Heart left ventricle (tissue), 13 donors: Measurements from ENCODE around the gene FAM114A1.

ENCODE experiments used
- POLR2A ChIP-seq, 2 donors: fragments of 450-650 bp; IDR thresholded peaks; one replicate each; pipeline ENCODE4 v1.6.1; 2017; ENCODE audit warnings: antibody characterized with exemption in 2 of 2, mild to moderate bottlenecking in 2 of 2, moderate library complexity in 2 of 2
- TF ChIP-seq, protein P1 (sequence below), 12 donors: fragments of 200-600 bp; sonication (generic) in 4 of 12; IDR thresholded peaks; one replicate each; pipeline versions ENCODE4 v1.5.0 to v1.8.0; 2018 to 2022; ENCODE audit warnings: antibody characterized with exemption in 12 of 12, mild to moderate bottlenecking in 5 of 12
- donor health status: ischemic (EF 13 %, LVEDD 7.1; RV severe dilation, severe dysfunction).
- donor health status: DM: no; HTN: yes; CAD: no.
- donor health status: DM: no; HTN: no; CAD: no.
- donor health status: ischemic (EF 25% LVEDD 6.9; RV normal size, moderate dysfunction).
- donor health status: ischemic (EF 25% LVEDD 5.7; RV mildly dilated, moderate dysfunction).
- donor health status: ischemic (EF 35%, LVEDD 5.7; RV mildly dilated, moderate dysfunction).
- donor health status: nonischemic (EF 11% LVEDD 7.7; RV severe dilation, severe dysfunction).
- donor health status: DM: yes; HTN: yes; CAD: no.
- donor health status: PGD.
- donor health status: ischemic (EF 29% LVEDD 5.4; RV normal size, mild dysfunction).
- donor health status: nonischemic (EF 23%, LVEDD 6.1; RV moderate dilation, normal function).

DNA sequence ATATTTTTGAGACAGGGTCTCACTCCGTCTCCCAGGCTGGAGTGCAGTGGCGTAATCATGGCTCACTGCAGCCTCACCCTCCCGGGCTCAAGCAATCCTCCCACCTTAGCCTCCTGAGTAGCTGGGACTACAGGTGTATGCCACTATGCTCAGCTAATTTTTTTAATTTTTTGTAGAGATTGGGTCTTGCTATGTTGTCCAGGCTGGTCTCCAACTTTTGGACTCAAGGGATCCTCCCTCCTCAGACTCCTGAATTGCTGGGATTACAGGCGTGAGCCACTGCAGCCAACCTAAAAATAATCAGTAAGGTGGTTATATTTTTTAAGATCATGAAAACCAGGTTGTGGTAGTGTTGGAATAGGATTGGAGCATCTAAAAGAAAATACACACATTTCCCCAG, 126.5 kb downstream of the FAM114A1 start:
- TF ChIP-seq, protein P1, sequence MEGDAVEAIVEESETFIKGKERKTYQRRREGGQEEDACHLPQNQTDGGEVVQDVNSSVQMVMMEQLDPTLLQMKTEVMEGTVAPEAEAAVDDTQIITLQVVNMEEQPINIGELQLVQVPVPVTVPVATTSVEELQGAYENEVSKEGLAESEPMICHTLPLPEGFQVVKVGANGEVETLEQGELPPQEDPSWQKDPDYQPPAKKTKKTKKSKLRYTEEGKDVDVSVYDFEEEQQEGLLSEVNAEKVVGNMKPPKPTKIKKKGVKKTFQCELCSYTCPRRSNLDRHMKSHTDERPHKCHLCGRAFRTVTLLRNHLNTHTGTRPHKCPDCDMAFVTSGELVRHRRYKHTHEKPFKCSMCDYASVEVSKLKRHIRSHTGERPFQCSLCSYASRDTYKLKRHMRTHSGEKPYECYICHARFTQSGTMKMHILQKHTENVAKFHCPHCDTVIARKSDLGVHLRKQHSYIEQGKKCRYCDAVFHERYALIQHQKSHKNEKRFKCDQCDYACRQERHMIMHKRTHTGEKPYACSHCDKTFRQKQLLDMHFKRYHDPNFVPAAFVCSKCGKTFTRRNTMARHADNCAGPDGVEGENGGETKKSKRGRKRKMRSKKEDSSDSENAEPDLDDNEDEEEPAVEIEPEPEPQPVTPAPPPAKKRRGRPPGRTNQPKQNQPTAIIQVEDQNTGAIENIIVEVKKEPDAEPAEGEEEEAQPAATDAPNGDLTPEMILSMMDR (IDR thresholded peaks at IDR 0.05) = no peak
- TF ChIP-seq POLR2A (IDR thresholded peaks at IDR 0.05) = no peak
